MM.1S (cell line): ENCODE results near the gene MAPKAP1.

Experiments
- EZH2 ChIP-seq: fragments of 300-600 bp; sonication (generic); optimal IDR thresholded peaks from 2 replicates; pipeline ENCODE3; 2017; ENCODE audit warnings: low read depth, mild to moderate bottlenecking, antibody characterized with exemption, low read length, mixed read lengths
- EZH2phosphoT487 ChIP-seq: fragments of 300-600 bp; sonication (generic); IDR thresholded peaks from 2 replicates; pipeline ENCODE4 v1.6.1; 2018; ENCODE audit warnings: antibody characterized with exemption, low read length
- TF ChIP-seq, protein P1 (sequence below): fragments of 300-600 bp; sonication (generic); IDR thresholded peaks from 2 replicates; pipeline ENCODE4 v1.5.1; 2016; ENCODE audit warnings: antibody characterized with exemption, low read length, mixed read lengths

DNA sequence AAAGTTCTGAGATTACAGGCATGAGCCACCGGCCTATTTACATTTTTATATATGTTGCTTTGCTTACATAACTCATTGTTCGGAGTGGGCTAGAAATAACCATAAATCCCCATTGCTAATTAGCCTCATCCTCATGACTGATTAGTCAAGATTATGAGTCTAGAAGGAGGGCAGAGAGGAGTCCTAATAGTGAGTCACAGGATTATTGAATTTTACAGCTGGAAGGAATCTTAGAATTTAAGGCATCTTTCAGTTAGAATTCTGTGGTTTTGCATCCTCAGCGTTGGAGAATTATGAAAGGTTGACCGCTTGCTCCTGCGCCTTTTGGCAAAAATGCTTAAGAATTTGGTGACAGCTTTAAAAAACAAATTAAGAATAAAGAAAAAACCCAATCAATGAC, 37.6 kb upstream of the MAPKAP1 start:
- TF ChIP-seq, protein P1, sequence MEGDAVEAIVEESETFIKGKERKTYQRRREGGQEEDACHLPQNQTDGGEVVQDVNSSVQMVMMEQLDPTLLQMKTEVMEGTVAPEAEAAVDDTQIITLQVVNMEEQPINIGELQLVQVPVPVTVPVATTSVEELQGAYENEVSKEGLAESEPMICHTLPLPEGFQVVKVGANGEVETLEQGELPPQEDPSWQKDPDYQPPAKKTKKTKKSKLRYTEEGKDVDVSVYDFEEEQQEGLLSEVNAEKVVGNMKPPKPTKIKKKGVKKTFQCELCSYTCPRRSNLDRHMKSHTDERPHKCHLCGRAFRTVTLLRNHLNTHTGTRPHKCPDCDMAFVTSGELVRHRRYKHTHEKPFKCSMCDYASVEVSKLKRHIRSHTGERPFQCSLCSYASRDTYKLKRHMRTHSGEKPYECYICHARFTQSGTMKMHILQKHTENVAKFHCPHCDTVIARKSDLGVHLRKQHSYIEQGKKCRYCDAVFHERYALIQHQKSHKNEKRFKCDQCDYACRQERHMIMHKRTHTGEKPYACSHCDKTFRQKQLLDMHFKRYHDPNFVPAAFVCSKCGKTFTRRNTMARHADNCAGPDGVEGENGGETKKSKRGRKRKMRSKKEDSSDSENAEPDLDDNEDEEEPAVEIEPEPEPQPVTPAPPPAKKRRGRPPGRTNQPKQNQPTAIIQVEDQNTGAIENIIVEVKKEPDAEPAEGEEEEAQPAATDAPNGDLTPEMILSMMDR = no peak
- TF ChIP-seq EZH2 = no peak
- TF ChIP-seq EZH2phosphoT487 = no peak
